GM19351 (cell line): ENCODE results near the gene GALNT14.

Source experiments
- ATAC-seq: cut with Tn5 transposase; IDR thresholded peaks from one replicate; pipeline ENCODE4 v1.9.1; 2021; ENCODE audit warnings: mild to moderate bottlenecking, moderate library complexity; ENCODE audit not compliant: unreplicated experiment

The GALNT14 gene

DNA sequence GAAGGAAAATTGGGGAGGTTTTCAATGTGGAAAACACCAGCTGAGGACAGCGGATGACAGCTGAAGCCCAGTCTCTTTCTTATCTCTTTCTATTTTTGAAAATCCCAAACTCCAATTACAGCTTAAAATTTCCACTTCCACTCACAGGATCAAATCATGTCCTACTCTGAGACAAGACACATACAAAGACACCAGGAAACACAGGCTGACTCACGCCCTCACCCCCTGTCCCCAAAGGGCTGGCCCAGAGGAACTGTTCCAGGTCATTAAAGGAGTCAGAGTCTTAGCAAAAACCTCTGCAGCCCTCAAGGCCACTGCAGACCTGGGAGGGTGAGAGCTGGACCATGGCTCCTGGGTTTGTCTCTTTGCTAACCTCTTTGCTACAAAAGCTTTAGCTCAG is 187.9 kb downstream of the GALNT14 start:
- ATAC-seq = no peak

- no peak for ATAC-seq
These were observed 188.8 kb downstream of the GALNT14 start for GRCh38 chr2:30949435-30949834.

DNA sequence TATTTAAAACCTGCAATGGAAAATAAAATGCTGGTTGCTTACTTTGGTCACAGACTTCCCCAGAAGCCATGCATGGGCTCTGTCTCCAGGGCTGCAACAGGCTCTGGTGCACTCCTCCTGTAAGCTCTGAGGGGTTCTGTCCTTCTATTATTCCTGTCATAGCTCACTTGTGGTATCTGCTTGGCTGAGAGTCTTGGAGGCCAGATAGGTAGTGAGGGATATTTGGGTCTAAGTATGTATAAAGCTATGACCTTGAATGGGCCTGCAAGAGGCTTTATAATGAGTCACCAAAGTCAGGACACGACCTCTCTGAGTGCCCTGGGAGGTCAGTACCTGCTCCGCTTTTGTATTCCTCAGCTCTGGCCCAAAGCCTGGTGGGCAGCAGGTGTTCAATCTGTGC is 189.4 kb downstream of the GALNT14 start:
- ATAC-seq = no peak

DNA sequence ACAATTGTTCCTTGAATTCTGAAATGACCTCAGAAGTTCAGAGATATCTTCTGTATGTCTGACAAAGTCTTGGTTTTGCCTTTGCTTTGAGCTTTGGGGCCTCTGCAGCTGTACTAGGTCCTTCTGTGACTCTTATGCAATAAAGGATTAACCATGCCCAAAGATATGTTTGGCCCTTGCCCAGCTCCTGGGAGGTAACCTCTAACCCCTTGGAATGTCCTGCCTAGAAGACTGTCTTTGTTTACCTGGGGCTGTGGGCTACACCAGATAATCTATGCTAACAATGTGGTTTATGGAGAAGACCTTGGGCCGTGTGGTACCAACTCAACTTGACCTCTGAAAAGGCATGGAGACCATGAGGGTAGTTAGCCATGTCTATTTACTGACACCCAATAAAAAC is 190.1 kb downstream of the GALNT14 start:
- no peak for ATAC-seq

- no peak for ATAC-seq
These were observed 190.6 kb downstream of the GALNT14 start for GRCh38 chr2:30947686-30948085.

GRCh38 chr2:30942419-30942818 is 195.8 kb downstream of the GALNT14 start:
- ATAC-seq = no peak

- no peak for ATAC-seq
These were observed 197.4 kb downstream of the GALNT14 start for GRCh38 chr2:30940839-30941238.

DNA sequence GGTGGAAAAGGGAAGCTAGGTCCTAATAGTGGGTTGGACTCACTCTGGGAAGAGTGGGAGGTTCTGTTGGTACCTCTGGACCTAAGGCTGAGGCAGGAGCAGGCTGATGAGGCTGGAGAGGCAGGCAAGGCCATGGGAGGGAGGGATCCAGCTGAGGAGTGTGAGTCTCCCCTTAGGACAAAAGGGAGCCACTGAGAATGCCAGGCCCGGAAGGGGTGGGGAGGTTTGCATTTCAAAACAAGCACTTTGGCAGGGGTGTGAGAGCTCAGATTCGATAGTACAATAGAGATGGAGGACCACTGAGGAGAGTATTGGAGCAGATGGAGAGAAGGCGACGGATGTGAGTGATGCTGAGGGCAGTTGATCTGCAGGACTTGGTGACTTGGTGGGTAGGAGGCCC is 198.9 kb downstream of the GALNT14 start:
- ATAC-seq = no peak

GRCh38 chr2:30938196-30938595 is 200.0 kb downstream of the GALNT14 start:
- ATAC-seq = no peak

DNA sequence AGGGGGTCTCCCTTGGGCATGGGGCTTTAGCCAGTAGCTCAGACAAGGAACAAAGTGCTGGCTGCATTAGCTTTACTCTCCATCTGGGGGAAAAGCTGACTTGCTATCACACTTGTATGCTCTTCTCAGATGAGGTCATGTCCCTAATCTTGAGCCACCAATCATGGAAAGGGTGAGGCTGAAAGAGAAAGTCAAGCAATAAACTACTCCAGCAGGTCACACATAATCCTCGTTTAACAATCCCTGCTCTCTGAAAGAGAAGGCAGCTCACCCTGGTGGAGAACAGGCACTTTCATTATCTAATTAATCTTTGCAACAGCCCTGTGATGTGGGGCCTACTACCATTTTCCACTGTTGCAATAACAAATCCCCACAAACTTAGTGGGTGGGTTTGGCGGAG is 201.3 kb downstream of the GALNT14 start:
- ATAC-seq = no peak

GRCh38 chr2:30935795-30936194 is 202.4 kb downstream of the GALNT14 start:
- no peak for ATAC-seq

- ATAC-seq = no peak
These were observed 204.2 kb downstream of the GALNT14 start for GRCh38 chr2:30934066-30934465.

DNA sequence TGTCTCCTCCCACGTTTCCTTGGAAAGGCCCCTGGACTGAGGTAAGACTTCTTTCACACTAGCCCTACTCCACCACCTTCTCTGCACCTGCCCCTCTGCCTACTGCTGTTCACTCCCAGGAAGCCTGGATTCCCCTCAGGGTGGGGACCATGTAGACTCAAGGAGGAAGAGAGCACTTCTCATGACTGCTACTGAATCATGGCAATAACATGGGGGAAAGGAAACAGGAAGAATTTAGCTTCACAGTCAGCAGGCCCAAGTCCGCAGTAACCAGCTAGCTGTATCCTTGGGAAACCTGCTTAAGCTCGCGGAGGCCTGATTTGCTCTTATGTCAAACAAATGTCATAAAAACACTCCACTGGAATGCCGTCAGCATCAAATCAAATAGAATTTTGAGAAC is 204.7 kb downstream of the GALNT14 start:
- ATAC-seq = no peak

DNA sequence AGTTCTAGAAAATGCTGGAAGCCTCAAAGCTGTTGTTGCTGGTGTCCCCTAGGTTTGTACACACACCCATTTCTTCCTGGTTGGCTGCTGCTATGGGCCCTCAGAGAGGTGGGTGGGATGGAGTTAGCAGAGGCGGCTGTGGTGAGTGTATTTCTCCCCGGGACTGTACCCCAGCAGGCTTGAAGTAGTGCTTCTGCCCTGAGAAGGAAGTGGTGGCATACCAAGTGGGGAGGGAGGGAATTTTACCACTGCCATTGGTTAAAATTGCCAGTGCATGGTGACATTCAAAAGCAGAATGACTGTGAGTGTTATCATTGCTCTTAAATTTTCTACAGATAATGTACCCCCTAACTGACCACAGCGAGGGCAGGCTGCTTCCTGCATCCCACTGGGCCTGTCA is 205.4 kb downstream of the GALNT14 start:
- peak; percentile 72 for ATAC-seq

GRCh38 chr2:30931841-30932407 is 206.3 kb downstream of the GALNT14 start:
- ATAC-seq = no peak

GRCh38 chr2:30930716-30931115 is 207.5 kb downstream of the GALNT14 start:
- no peak for ATAC-seq

DNA sequence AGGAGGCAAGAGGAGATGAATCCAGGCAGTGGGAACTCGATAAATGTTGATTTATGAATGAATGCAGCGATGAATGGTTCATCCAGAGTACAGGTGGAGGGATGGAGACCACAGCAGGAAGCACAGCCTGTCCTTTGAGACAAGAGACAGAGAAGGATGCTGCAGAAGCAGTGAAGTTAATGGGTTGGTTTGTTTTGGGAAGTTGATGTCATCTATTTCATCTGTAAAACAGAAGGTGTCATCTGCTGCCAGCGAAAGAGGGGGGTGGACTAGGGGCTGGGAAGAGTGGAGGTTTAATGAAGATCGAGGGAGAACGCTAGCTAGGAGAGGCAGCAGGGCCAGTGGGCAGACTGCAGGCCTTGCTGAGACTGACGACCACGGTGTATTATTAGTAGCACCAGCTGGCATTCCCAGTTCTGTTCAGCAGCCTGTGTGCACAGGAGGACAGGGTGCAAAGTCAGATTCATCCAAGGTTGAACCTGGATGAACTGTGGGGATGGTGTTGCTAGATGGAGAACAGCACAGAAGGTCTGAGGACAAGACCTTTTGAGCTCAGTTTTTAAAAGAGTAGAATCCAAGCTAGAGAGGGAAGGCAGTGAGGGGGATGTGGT is 210.7 kb downstream of the GALNT14 start:
- ATAC-seq = no peak

DNA sequence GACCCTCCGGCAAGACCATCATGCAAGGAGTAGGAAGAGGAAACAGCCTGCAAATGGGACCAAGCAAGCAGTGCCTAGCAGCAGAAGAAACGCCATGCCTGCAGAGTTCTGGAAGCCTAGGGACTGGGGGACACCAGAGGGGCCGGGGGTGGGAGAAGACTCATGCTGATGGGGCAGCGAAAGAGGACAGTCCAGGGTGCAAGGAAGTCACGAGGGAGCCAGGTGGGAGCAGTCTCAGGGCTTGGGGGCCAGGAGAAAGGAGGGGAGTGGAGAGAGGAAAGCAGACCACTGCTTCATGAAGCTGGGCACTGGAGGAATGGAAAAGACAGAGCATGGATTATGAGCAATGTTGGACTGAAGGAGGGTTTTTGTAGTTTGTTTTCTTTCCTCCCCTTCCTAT is 211.6 kb downstream of the GALNT14 start:
- no peak for ATAC-seq

DNA sequence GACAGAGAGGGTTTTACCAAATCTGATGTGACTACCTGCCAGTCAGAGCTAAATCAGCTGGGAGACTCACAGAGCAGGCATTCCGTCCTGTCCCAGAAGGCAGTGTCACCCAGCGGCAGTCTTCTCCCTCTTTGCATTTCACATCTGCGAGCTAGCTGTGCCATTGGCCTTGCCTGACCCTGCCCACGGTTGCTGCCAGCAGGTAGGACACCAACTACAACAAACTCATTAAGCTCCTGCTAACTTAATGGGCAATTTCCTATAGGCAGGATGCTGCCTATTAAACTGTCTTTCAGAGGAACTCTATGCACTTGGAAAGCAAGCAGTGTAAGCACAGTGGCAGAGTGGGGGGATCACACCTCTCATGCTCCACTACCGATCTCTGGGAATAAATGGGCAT is 214.6 kb downstream of the GALNT14 start:
- no peak for ATAC-seq

- no peak for ATAC-seq
These were observed 217.7 kb downstream of the GALNT14 start for GRCh38 chr2:30920511-30920910.

GRCh38 chr2:30915486-30915885 is 222.8 kb downstream of the GALNT14 start:
- no peak for ATAC-seq

DNA sequence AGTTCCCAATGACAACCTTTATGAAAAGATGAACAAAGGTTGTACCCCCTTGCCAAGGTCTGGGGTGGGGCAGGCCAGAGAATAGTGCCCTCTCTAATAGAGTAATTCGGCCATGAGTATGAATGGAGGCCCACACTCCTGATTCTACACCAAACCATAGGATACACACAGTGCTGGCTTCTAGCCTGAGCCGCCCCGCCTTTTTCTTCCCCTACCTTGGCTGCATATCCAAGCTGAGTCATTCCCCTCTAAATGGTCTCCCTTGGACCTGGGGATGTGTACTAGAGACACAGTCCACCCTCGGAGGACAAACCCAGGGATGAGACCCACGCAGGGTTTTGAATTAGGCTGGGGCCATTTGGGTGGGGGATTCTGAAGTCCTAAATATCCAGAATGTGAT is 223.8 kb downstream of the GALNT14 start:
- ATAC-seq = no peak

- no peak for ATAC-seq
These were observed 226.2 kb downstream of the GALNT14 start for GRCh38 chr2:30912056-30912455.
